ENCODE results near the gene ARHGAP18.

DNA sequence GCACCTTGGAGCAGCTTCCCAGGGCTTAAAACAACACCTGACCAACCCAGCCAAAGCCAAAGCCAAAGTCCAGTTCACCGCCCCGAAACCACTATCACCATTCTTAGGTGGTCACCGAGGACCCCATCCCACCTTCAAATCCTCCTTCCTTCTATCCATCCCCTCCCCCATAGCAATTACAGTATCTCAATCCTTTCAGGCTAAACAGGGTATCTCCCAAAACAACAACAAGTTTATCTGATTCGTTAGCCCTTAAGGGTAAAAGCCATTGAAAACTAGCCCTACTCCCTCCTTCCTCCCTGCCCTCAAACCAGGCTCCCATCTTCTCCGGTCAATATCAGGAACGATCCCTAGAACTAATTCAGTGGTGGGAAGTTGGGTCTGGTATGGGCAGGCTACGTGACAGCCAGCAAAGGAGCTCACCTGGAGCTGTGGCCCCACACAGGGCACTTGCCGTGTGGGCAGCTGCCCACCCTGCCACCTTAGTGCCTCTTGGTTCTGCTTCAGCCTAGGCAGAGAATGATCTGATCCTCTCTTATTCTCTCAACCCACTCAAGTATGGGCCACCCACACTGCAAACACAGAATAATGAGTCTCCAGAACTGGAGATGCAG is 2.0 kb downstream of the ARHGAP18 start:
- TF ChIP-seq, protein P1, sequence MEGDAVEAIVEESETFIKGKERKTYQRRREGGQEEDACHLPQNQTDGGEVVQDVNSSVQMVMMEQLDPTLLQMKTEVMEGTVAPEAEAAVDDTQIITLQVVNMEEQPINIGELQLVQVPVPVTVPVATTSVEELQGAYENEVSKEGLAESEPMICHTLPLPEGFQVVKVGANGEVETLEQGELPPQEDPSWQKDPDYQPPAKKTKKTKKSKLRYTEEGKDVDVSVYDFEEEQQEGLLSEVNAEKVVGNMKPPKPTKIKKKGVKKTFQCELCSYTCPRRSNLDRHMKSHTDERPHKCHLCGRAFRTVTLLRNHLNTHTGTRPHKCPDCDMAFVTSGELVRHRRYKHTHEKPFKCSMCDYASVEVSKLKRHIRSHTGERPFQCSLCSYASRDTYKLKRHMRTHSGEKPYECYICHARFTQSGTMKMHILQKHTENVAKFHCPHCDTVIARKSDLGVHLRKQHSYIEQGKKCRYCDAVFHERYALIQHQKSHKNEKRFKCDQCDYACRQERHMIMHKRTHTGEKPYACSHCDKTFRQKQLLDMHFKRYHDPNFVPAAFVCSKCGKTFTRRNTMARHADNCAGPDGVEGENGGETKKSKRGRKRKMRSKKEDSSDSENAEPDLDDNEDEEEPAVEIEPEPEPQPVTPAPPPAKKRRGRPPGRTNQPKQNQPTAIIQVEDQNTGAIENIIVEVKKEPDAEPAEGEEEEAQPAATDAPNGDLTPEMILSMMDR (IDR thresholded peaks at IDR 0.05): no peak
- TF ChIP-seq EP300 (IDR thresholded peaks at IDR 0.05): no peak

All from esophagus muscularis mucosa (tissue), 3 donors.